Stimulated activated CD8-positive, alpha-beta memory T cell treated with anti-CD3 and anti-CD28 coated beads, Interleukin-4, amount 100 ng/mL, for 24 hours (primary cell): ENCODE data around the gene CCR9.

Experiments
- DNase-seq: peaks from one replicate; pipeline ENCODE4 v3.0.0-alpha.2; 2020; ENCODE audit warnings: low read depth

CCR9 gene

DNA sequence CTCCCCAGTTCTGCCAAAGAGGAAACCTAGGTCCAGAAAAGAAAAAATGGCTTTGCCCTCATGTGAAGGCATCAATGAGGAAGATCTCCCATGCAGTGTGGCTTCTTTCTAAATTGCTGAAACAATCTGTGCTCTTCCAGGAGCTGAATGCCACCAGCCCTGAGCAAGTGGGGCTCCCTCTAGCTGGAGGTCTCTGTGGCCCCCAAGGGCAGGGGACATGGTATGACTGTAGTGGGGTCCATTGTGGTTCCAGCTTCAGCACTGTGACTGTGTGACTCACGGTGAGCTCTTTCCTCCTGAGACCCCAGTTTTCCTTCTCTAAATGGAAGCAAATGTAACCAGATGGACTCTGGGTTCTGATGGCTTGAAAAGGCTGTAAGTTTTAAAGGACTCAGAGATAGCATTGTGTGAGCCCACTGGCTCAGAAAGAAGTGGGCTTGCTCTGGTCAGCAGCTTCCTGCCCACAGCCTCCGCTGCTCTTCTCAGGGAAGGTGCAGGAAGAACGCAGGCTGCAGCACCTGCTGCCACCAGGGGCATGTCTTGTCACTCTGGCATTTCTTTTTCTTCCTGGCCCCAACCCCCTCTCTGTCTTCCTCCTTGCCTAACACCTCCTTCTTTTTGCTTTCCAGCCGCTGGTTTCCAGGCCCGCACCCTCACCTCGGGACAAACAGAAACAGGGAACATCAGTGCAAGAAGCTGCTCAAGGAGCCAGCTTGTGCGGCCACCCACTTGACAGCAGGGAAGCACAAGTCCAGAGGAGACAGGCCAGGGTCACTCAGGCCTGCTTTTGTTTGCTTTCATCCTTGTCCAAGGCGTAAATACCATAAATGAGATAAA is 51.1 kb downstream of the CCR9 start:
- no peak for DNase-seq

DNA sequence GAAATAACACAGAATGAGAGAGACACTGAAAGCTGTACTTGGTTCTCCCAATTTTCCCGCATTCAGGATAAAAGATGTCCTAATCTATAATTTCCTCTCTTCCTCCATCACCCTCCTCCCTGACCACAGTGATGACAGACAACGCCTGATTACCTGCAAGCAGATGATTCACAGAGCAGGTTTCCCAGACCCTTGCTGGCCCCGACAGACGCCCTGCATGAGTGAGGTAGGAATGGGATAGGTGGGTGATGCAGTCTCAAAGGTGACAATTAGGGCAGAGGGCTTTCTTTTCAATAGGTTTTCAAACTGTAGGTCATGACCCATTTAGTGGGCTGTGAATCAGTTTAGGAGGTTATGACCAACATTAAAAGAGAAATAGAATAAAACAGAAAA is 51.7 kb downstream of the CCR9 start:
- no peak for DNase-seq

DNA sequence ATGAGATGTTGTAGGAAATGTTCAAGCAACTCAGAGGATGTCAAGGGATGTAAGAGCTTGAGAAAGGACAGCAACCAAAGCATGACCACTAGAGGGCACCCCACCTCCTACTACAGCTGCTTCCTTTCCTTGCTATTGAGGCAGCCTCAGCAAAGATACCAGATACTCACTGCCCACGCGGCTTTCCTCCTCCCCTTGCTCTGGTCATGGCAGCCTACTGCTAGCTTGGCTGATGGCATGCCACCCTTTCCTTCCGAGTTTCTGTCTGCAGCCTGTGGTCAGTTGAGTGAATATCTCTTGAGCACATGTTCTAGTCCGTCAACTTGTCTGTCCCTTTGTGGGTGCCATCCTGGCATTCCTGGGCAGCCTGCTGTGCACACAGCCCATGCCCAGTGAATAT is 52.5 kb downstream of the CCR9 start:
- peak; percentile 79 for DNase-seq

DNA sequence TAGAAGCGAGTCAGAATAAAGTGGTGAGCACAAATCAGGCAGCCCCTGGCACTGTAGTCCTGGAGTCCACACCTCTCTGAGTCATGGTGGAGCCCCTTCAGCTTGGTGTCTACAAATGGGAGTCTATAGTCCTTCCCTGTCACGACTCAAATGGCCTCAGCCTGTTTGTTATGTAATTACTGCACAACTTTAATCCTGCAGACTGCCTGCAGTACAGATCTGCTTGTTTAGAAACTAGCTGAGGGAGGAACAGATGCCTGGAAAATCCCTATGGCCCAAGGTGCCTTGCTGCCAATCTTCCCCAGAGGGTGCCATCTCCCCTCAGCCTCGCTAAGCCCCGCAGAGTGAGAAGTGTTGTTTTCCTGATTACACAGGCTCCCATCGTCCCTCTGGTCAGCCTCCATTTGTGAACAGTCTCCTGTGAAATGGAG is 53.0 kb downstream of the CCR9 start:
- DNase-seq: no peak

DNA sequence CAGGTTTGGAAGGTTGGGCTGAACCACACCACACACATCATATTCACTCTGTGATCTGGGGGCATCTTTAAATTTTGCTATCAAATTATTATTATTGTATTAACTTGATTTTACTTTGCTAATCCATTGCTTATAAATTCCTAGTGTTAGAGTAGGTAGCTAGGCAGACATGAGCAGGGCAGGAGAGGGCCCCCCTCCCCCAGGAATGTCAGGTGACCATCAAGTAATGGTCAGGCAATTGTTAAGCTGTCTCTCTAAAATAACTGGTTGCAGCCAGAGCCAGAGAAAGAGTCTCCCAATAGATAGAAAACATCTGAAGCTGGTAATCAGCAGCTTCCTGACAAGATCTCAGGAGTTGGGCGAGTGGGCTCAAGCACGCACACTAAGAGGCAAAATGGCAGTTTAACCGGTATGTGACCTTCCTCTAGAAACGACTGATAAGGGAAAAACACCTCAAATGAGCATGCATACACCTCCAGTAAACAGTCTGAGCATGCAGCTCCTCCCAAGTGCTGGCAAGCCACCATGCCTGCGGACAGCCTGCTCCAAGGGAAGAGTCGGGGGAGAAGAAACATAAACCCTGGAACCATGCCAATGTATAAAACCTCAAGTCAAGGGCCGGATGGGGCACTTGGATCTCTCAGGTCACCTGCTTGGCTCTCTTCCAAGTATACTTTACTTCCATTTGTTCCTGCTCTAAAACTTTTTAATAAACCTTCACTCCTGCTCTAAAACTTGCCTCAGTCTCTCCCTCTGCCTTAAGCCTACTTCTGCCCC is 53.8 kb downstream of the CCR9 start:
- DNase-seq: no peak

DNA sequence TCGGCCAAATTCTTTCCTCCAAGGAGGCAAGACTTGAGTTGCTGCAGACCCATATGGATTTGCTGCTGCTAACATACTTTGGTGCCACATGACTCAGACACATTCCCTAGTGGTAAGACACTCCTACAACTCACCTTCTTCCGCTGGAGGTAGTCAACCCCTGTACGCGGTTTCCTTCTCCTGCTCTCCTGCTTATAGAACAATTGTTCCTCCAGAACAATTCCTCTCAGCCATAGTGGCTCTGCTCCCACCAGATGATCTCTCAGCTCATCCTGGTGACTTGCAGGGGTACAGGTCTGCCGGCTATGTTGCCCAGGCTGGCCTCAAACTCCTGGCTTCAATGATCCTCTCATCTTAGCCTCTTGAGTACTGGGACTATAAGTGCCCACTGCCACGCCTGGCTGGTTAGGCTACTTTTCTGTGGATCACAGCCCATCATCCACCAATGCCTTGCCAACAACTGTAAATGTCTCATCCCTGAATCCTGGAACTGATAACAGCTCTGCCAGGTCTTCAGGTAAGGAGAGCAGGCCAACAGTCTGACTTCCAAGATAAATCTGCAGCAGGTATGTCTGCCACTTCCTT is 54.5 kb downstream of the CCR9 start:
- no peak for DNase-seq

DNA sequence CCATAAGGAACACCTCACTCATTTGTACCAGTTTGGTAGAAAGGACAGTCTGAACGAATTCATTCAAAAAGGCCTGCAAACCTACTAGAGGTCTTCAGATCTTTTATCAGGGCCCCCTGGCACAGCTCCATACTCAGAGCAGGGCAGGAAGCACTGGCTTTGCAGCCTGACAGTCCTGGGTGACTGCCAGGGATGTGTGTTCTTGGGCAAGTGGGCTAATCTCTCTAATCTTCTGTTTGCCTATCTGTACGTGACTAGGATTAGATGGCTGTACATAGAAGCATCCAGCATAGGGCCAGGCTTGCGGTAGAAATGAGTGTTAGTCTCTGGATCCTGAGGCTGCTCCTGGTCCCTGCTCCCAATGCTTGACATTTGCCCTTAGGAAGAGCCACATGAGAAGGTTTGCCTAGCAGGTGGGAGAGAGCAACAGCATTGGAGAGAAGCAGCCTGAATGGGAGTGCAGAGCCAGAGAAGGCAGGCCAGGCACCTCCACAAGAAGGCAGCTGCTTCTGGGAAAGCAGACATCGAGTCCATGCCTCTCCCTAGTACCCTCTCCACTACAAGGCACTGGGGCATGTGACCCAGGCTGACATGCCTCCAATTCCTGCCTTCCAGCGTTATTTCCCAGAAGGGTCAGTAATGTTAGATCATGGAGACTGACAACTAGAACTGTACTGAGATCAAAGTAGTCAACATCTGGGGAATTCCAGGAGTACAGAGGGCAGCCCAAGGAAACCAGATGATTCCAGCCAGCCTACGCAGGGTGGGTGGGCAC is 55.9 kb downstream of the CCR9 start:
- DNase-seq: no peak

DNA sequence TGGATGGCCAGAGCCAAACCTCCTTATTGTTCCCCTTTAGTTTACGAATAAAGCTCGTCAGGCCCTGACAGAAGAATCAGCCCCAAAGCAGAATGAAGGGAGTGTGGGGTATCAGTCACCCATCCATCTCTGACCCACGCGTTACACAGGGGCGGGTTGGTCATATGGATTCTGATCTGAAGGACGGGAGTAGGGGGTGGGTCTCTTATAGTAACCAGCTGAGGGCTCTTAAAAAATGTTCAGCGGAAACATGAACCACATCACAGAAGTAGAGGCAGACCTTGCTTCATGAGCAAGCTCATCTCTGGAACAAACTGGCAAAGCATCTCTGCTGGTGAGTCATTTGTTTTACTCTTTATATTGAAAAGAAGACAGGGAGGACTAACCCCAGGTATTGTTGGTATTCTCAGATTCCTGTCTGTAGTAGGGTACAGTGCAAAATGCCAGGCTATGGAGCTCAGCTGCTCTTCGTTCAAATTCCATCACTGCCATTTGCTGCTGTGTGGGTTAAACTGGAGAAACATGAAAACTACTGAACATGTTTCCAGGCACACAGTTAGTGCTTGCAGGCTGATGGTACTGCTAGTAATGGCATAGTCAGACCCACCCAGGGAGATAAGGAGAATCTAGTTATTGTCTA is 57.0 kb downstream of the CCR9 start, which contains the start of gene CXCR6:
TSS of gene CXCR6 (plus strand) at position 258 of the 640 bp plus-strand sequence. CDS start 3,018 bp downstream, outside the sequence.
- DNase-seq: no peak

DNA sequence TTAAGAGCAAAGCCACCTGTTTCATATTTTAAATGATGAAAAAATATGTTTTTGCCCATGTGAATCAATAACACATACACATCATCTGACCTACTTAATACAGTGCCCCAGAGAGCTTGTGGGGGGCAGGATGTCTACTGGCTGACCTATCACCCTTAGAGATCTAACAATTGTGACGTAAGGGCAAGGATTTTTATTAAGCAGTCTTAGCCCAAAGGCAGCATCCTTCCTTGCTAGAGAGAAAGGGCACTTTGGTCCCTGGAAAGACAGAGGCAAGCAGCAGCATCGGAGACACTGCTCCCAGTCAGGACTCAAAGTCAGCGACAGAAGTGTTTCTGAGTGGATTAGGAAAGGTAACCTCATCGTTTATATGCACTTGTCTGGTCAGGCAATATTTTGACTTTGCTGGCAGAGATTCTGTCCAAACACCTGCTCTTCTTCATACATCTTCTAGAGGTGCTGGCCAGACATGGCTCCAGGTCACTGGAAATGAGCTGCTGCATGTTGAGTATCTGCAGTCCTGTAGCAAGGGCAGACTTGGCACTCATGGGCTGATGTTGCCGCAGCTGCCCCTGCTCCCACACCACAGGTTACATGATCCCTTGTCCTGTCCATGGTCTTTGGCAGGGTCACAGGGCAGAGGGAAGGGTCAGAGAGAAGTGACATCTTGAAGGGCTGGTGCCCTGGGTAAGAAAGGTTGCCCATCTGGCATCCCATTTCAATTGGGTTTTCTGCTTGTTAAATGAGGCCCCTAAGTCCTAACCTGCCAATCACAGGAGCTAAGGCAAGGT is 58.7 kb downstream of the CCR9 start:
- no peak for DNase-seq

DNA sequence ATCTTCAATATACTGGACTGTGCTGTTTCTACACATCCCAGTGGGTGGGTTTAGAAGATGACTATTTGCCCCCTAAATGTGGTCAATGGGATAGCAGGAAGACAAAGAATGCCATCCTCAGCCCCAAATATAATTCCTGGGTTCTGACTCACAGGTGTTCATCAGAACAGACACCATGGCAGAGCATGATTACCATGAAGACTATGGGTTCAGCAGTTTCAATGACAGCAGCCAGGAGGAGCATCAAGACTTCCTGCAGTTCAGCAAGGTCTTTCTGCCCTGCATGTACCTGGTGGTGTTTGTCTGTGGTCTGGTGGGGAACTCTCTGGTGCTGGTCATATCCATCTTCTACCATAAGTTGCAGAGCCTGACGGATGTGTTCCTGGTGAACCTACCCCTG is 60.0 kb downstream of the CCR9 start:
- no peak for DNase-seq

DNA sequence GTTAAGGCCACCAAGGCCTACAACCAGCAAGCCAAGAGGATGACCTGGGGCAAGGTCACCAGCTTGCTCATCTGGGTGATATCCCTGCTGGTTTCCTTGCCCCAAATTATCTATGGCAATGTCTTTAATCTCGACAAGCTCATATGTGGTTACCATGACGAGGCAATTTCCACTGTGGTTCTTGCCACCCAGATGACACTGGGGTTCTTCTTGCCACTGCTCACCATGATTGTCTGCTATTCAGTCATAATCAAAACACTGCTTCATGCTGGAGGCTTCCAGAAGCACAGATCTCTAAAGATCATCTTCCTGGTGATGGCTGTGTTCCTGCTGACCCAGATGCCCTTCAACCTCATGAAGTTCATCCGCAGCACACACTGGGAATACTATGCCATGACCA is 60.5 kb downstream of the CCR9 start:
- DNase-seq: no peak

DNA sequence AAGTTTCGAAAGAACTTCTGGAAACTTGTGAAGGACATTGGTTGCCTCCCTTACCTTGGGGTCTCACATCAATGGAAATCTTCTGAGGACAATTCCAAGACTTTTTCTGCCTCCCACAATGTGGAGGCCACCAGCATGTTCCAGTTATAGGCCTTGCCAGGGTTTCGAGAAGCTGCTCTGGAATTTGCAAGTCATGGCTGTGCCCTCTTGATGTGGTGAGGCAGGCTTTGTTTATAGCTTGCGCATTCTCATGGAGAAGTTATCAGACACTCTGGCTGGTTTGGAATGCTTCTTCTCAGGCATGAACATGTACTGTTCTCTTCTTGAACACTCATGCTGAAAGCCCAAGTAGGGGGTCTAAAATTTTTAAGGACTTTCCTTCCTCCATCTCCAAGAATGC is 61.0 kb downstream of the CCR9 start:
- DNase-seq: no peak

DNA sequence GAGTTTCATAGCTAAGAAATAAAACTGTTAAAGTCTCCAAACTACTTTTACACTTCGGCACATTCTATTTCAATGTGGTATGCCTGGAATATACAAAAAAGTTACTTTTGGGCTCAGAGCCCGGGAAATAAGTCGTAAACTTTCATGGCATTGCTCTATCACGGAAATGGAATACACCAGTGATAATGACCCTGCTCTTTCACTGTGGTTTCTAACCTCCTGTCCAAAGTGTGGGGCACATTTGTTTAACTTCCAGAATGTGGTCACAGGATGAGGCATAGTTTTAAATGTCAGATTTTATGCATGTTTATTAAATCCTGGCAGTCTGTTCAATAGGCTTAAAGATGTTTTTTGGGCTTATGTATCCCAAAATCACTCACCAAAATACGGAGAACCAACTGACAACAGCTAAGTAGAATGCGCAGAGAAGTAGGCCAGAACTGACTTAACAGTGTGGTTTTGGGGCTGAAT is 62.0 kb downstream of the CCR9 start:
- DNase-seq: no peak

DNA sequence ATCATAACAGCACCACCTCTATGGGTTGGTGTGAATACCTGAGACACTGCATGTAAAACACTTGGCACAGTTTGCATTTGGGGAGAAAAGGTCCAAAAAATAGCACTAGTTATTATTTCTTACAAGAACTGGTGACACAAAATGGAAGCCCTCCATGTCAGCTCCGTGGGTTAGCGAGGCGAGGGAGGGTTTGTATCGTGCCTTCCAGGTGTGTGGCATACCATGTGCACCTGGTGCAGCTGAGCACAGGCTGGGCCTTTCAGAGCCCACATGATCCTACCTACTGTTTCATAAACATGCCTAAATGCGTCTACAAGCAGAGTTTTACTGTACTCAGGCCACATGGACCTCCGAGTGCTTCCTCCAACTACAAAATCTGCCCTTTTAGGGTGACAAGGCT is 62.5 kb downstream of the CCR9 start:
- DNase-seq: no peak

DNA sequence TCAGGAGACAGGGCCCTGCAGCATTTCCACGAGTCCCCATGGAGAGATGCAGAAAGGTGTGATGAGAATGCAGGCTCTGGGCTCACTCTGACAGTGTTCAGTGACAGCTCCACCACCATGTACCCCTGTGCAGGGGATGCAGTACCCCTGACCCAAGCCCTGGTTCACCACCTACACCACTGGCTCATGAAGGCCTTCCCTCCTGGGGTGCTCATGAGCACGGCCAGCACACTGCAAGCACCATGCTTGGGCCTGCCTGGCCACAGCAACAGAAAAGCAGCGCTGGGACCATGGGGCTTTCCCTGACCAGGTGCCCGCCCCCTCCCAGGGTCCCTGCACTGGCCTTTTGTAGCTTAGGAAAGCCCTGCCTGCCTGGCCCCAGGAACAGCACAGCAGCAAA is 63.1 kb downstream of the CCR9 start:
- no peak for DNase-seq

DNA sequence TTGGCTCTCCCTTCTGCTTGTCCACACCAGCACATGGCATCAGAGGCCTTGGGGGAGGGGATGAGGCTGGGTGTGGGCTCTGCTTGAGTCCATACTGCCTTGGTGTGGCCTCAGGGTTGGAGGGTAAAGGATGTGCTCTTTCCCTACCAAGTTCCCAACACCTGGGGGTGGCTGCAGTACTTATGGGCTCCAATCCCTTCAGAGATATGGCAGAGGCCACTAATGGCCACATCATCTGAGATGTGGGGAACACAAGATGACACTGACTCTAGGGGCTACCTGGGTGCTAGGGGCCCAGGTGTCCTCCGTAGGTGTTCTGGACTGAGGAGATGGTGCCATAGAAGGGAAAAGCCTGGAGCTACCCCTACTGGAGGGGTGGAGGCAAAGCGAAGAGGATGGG is 63.8 kb downstream of the CCR9 start:
- DNase-seq: no peak

DNA sequence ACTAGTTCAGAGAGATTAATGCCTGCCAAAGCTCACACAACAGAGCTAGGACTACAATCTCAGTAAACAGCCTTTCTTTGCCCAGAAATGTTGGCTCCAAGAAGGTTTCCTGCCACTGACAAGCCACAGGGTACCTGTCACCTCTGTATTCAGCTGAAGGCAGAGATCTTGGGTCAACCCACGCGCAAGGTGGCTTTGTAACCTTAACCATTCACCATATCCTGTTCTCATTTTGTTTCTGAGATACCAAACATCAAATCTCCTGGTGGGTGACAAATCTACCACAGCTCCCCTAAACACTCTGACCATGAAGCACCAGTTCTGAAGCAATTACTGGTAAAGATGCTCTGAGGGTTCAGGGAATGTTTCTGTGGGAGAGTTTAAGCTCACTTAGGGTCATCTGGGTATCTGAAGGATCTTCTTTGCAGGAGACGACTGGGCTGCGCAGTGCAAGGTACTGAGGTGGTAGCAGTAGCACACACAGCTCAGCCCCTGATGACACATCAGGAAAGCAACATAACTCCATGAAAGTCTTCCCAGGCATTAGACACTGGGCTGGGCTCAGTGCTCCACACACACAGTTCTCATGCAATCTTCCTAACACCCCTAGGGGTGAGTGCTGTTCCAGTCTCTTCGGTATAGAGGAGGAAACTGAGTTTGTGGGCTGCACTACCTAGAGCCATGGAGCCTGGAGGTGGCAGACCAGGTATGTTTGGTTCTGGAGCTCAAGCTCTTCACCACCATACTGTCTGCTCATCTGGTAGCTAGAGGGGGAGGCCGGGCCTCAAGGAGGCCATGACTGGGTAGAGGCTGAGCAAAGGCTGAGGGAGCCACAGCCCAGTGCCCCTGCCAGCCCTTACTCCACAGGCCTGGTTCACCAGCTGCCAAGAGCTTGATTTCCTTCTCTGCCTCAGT is 64.6 kb downstream of the CCR9 start:
- peak; percentile 37 for DNase-seq

DNA sequence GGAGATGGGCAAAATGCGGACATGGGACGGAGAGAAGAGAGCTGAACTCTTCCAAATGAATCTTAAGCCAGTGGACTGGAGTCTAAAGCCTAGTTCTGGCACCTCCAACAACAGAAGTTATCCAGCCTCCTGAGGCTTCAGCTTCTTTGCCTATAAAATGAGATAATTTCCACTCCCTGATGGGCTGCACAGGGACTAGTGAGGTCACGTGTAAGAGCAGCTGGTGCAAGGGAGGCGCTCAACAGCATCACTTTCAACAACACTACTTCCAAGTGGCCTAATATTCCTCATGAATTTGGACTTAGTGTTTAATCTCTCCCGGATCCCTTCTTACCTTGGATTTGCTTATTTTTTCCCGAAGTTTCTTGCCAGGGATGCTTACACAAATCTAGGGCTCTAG is 65.6 kb downstream of the CCR9 start:
- DNase-seq: no peak

DNA sequence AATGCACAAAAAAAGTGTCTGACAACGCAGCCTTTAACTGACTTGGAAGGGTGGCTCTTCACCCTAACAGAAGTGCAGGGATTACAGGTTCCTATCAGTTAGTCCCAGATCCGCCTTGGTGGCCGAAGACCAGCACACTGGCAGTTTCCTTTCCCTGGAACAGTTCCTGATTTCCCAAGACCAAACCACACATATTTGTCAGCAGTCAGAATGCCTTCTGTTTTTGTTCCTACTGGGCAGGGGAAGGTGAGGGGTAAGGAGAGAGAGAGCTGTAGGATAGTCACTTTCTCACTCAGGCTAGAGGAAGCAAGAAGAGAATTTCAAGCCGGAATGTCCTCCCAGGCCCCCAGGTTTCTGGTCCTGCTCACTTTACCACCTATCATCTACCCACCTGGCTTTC is 66.1 kb downstream of the CCR9 start:
- no peak for DNase-seq
